CD4-positive, alpha-beta T cell (primary cell): ENCODE data around the gene KMT5C. TPM values are rescaled to one million over a fixed set of nuclear protein-coding genes. Genes with fewer than 3 reads are reported as not detected.

Experiments
- ATAC-seq: fragments of 200-7000 bp; cut with Tn5 transposase; one replicate; pipeline ENCODE4 v1.10.0; 2022; ENCODE audit warnings: mild to moderate bottlenecking; ENCODE audit not compliant: poor library complexity
- CTCF ChIA-PET: fragments of 350-600 bp; sonication (Branson Sonifier 250); formaldehyde crosslinking; loops from one replicate; lab custom pipeline; 2021; ENCODE audit warnings: antibody characterized with exemption, inconsistent platforms; lab: Charles Lee
- POLR2A ChIA-PET: fragments of 350-600 bp; sonication (Branson Sonifier 250); formaldehyde crosslinking; loops from one replicate; lab custom pipeline; 2021; ENCODE audit warnings: antibody characterized with exemption, inconsistent platforms; lab: Charles Lee
- DNase-seq, 14 experiments: peaks; one replicate each; pipeline ENCODE4 v3.0.0-alpha.2; 2013 to 2020; ENCODE audit warnings: mixed read lengths in 2 of 14
- H3K27ac ChIP-seq, 2 donors: one replicate each; pipeline versions ENCODE4 v1.5.1 to v1.7.0; 2013; ENCODE audit warnings: low read length in 2 of 2, low read depth in 1 of 2, mild to moderate bottlenecking in 1 of 2
- H3K27me3 ChIP-seq, 2 experiments: 1 replicate in 1 of 2; 2 replicates in 1 of 2; pipeline versions ENCODE4 v1.6.1 to v1.7.0; 2013; ENCODE audit warnings: low read length in 2 of 2, control low read depth in 1 of 2, mild to moderate bottlenecking in 1 of 2, moderate library complexity in 1 of 2; ENCODE audit not compliant: insufficient read depth in 2 of 2, control insufficient read depth in 1 of 2
- H3K36me3 ChIP-seq: one replicate; pipeline ENCODE4 v1.6.1; 2013; ENCODE audit warnings: low read length, control low read depth; ENCODE audit not compliant: insufficient read depth
- H3K4me1 ChIP-seq: one replicate; pipeline ENCODE4 v1.6.1; 2013; ENCODE audit warnings: low read length, control low read depth; ENCODE audit not compliant: insufficient read depth
- H3K4me3 ChIP-seq: one replicate; pipeline ENCODE4 v1.5.1; 2013; ENCODE audit warnings: mild to moderate bottlenecking, low read length, moderate library complexity
- H3K9me3 ChIP-seq, 2 experiments: 1 replicate in 1 of 2; 2 replicates in 1 of 2; pipeline versions ENCODE4 v1.6.1 to v1.7.0; 2013; ENCODE audit warnings: low read length in 2 of 2, mild to moderate bottlenecking in 2 of 2, control low read depth in 1 of 2, moderate library complexity in 1 of 2; ENCODE audit not compliant: control insufficient read depth in 1 of 2, insufficient read depth in 1 of 2
- H3K27ac Mint-ChIP-seq: one replicate; pipeline ENCODE4 v1.8.0; 2020; ENCODE audit warnings: mixed read lengths
- H3K27me3 Mint-ChIP-seq: one replicate; pipeline ENCODE4 v1.8.0; 2021; ENCODE audit warnings: mixed read lengths
- H3K36me3 Mint-ChIP-seq: one replicate; pipeline ENCODE4 v1.8.0; 2021; ENCODE audit warnings: low read depth, mixed read lengths
- H3K4me1 Mint-ChIP-seq: one replicate; pipeline ENCODE4 v1.8.0; 2021; ENCODE audit warnings: low read depth, mixed read lengths
- H3K4me3 Mint-ChIP-seq: one replicate; pipeline ENCODE4 v1.8.0; 2020; ENCODE audit warnings: mild to moderate bottlenecking, mixed read lengths
- H3K9me3 Mint-ChIP-seq: one replicate; pipeline ENCODE4 v1.8.0; 2020; ENCODE audit warnings: mixed read lengths
- CTCF ChIP-seq: fragments of 200-600 bp; IDR thresholded peaks from one replicate; pipeline ENCODE4 v1.8.0; 2022; ENCODE audit warnings: antibody characterized with exemption, mild to moderate bottlenecking
- intact Hi-C, 2 experiments: fragments of 100-400 bp; cut with DNase I in 1 of 2; cut with micrococcal nuclease in 1 of 2; formaldehyde crosslinking; loops; one replicate each; pipeline versions ENCODE4 v1.15.1 to v1.9.0; 2023 to 2025; cut with DNase I, micrococcal nuclease
- total RNA-seq, 174 experiments: library from RNA in 2 of 174; stranded (reverse) in 2 of 174; gene quantifications; one replicate each; pipeline ENCODE4 v1.2.3 and lab custom pipeline; 2021 to 2026

The KMT5C gene
- total RNA-seq, 2 experiments from 2014 or later: 113 to 115 TPM

GRCh38 chr19:55314396-55314795 is 25.3 kb upstream of the KMT5C start:
- no peak for ATAC-seq
- no peak overlapping the region for H3K27ac ChIP-seq
- H3K36me3 ChIP-seq: no peaks in the 10 kb centered on the region
- no peaks in the 10 kb centered on the region for H3K27me3 ChIP-seq
- Mint-ChIP-seq H3K4me1 (no peaks in the 10 kb centered on the region), H3K27me3 (no peaks in the 10 kb centered on the region), H3K9me3 (no peaks in the 10 kb centered on the region), H3K36me3 (no peaks in the 10 kb centered on the region), H3K27ac (no peak overlapping the region), H3K4me3 (no peak overlapping the region)
- intact Hi-C loops: no loop called here
- ChIA-PET CTCF (no interaction called here), POLR2A (no interaction called here)
- TF ChIP-seq CTCF: no peak
- H3K4me1 ChIP-seq: no peaks in the 10 kb centered on the region
- no peak for DNase-seq
- H3K4me3 ChIP-seq: no peak overlapping the region
- peaks cover 0 to 4% of the 10 kb centered on the region in 2 experiments for H3K9me3 ChIP-seq

DNA sequence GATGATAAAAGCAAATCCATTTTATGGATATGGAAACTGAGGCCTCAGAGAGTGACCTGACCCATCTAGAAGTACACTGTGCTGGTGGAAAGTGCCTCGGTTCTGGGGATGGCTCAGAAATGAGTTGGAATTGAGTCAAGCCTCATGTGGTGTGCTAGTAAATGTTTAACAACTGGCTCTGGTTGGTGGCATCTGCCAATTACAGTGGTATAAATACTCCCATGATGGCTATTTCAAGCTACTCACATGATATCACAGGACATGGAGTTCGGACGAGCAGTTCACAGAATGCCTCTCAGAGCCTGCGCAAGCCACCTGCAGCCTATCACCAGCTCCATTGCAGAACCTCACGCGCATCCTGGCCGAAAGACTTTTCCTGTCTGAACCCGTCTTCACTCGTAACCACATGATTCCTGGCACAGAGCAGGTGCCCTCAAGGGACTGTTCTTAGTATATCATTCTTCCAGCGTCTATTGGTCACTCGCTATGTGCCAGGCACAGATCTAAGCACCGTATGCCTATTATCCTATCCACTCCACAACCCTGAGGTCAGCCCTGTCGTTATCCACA is 23.6 kb upstream of the KMT5C start:
- Histone ChIP-seq H3K4me1 (no peaks in the 10 kb centered on the region), H3K4me3 (no peak overlapping the region), H3K27me3 (no peaks in the 10 kb centered on the region), H3K27ac (no peak overlapping the region), H3K36me3 (no peaks in the 10 kb centered on the region), H3K9me3 (peaks cover 0 to under 1% of the 10 kb centered on the region in 2 experiments)
- DNase-seq (no peak), ATAC-seq (no peak)
- H3K27me3 Mint-ChIP-seq: peaks cover 4% of the 10 kb centered on the region
- no peak for TF ChIP-seq CTCF
- H3K9me3 Mint-ChIP-seq: no peaks in the 10 kb centered on the region
- no peaks in the 10 kb centered on the region for H3K4me1 Mint-ChIP-seq
- no peaks in the 10 kb centered on the region for H3K36me3 Mint-ChIP-seq
- ChIA-PET POLR2A (no interaction called here), CTCF (no interaction called here)
- H3K4me3 Mint-ChIP-seq: no peak overlapping the region
- H3K27ac Mint-ChIP-seq: no peak overlapping the region
- intact Hi-C loops: no loop called here

GRCh38 chr19:55316646-55317045 is 23.0 kb upstream of the KMT5C start:
- CTCF ChIA-PET: no interaction called here
- Mint-ChIP-seq H3K9me3 (no peaks in the 10 kb centered on the region), H3K4me3 (no peak overlapping the region), H3K27me3 (peaks cover 5% of the 10 kb centered on the region), H3K4me1 (no peaks in the 10 kb centered on the region), H3K36me3 (no peaks in the 10 kb centered on the region), H3K27ac (no peak overlapping the region)
- DNase-seq: no peak
- ATAC-seq: no peak
- TF ChIP-seq CTCF: no peak
- no peaks in the 10 kb centered on the region for H3K4me1 ChIP-seq
- H3K27me3 ChIP-seq: no peaks in the 10 kb centered on the region
- H3K9me3 ChIP-seq: peaks cover 0 to 4% of the 10 kb centered on the region in 2 experiments
- intact Hi-C loops: no loop called here
- no peaks in the 10 kb centered on the region for H3K36me3 ChIP-seq
- no peak overlapping the region for H3K27ac ChIP-seq
- POLR2A ChIA-PET: no interaction called here
- H3K4me3 ChIP-seq: no peak overlapping the region
